ENCODE measurements around the gene PCYT1A.

Gene PCYT1A

DNA sequence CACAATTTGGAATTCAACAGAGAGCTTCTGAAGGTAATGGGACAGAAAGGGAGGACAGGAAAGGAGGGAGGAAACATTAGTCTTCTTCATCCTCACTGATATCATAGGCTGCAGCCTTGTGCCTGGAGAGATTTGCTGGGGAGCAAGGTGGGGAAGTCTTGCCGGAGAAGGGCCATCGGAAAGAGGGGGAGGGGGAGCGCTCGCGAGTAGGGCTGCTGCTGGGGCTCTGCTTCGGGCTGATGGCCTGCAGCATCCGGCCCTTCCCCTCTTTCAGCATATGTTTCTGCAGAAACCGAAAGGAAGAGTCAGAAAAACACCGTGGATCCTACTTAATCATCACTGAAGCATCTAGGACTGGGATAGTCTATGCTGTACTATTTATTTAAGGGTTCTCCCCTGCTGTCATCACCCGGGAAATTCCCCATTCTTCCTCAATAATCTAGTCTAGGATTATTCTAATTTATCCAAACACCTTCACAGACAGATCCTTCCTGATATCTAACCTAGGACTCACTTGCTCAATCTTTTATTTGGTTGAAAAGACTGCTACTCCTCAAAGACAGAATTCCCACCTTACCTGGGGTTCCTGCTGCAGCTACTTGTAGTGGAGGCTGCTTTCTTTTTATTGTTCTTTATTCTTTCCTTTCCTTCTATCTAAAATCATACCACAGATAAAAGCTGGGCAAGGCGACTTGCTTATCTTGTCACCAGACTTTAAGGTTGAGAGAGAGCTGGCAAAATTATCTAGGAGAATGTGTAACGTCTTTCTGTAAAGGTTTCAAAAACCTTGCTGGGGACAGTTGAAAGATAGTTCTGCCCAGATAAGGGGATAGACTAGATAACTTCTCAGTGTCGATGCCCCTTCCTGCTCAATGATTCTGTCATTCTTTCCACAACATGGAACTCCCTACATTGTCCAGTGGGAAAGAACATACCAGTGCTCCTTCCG lies 48.6 kb downstream of the PCYT1A start:
- H3K27ac ChIP-seq (ENCODE audit: low read length): no peak overlapping the region
- peaks cover 41% of the 10 kb centered on the region for H3K36me3 ChIP-seq (ENCODE audit: insufficient read depth, low read length)
- H3K27me3 ChIP-seq (ENCODE audit: insufficient read depth, low read length, poor library complexity): no peaks in the 10 kb centered on the region
- ATAC-seq (ENCODE audit: insufficient read depth, low read depth) (no peak), DNase-seq (no peak)
- H3K4me2 ChIP-seq (ENCODE audit: insufficient read depth, low read length): no peak overlapping the region
- H3K4me3 ChIP-seq (ENCODE audit: low read depth in 1 of 2, low read length in 2 of 2): no peak overlapping the region
- no peaks in the 10 kb centered on the region for H3K9me3 ChIP-seq (ENCODE audit: insufficient read depth, low read length, severe bottlenecking)
- H3K9ac ChIP-seq (ENCODE audit: low read depth, low read length): no peak overlapping the region
- H2AFZ ChIP-seq (ENCODE audit: low read depth, low read length): no peak overlapping the region
- H3K79me2 ChIP-seq (ENCODE audit: insufficient read depth, low read length): no peaks in the 10 kb centered on the region
- TF ChIP-seq, protein P1, sequence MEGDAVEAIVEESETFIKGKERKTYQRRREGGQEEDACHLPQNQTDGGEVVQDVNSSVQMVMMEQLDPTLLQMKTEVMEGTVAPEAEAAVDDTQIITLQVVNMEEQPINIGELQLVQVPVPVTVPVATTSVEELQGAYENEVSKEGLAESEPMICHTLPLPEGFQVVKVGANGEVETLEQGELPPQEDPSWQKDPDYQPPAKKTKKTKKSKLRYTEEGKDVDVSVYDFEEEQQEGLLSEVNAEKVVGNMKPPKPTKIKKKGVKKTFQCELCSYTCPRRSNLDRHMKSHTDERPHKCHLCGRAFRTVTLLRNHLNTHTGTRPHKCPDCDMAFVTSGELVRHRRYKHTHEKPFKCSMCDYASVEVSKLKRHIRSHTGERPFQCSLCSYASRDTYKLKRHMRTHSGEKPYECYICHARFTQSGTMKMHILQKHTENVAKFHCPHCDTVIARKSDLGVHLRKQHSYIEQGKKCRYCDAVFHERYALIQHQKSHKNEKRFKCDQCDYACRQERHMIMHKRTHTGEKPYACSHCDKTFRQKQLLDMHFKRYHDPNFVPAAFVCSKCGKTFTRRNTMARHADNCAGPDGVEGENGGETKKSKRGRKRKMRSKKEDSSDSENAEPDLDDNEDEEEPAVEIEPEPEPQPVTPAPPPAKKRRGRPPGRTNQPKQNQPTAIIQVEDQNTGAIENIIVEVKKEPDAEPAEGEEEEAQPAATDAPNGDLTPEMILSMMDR (IDR thresholded peaks at IDR 0.05; ENCODE audit: borderline replicate concordance, extremely low read depth, low read length, poor library complexity, severe bottlenecking): no peak
- no peak for TF ChIP-seq EZH2 (IDR thresholded peaks at IDR 0.05; ENCODE audit: borderline replicate concordance, low read depth, low read length, severe bottlenecking)
- H3K4me1 ChIP-seq (ENCODE audit: insufficient read depth, low read length): peaks cover 15% of the 10 kb centered on the region
- H4K20me1 ChIP-seq (ENCODE audit: insufficient read depth, low read length): no peaks in the 10 kb centered on the region

DNA sequence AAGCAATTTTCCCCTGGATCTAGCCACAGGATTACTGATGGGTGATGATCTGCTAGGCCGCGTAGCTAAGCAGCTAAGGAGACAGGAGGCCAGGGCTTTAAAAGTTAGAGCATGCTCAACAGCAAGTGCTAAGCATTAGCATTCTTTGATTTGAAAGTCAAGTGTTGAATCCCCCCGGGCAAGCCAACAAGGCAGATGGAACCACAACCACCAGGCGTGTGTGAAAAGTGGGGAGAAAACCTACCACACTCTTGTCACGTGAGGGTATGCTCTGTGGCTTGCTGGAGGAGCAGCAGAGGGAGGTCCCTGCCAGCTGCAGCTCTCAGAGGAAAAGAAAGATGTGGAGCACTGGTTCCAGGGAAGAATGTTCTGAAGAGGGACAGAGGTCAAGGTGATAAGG lies 50.3 kb downstream of the PCYT1A start:
- Histone ChIP-seq H3K27me3 (ENCODE audit: insufficient read depth, low read length, poor library complexity) (no peaks in the 10 kb centered on the region), H3K4me3 (ENCODE audit: low read depth in 1 of 2, low read length in 2 of 2) (no peak overlapping the region), H4K20me1 (ENCODE audit: insufficient read depth, low read length) (no peaks in the 10 kb centered on the region), H3K79me2 (ENCODE audit: insufficient read depth, low read length) (no peaks in the 10 kb centered on the region), H3K4me2 (ENCODE audit: insufficient read depth, low read length) (no peak overlapping the region), H3K36me3 (ENCODE audit: insufficient read depth, low read length) (peaks cover 35% of the 10 kb centered on the region), H2AFZ (ENCODE audit: low read depth, low read length) (no peak overlapping the region), H3K9ac (ENCODE audit: low read depth, low read length) (no peak overlapping the region), H3K27ac (ENCODE audit: low read length) (peak overlapping the region; percentile 11; the same call in 1 of the 2 replicates), H3K9me3 (ENCODE audit: insufficient read depth, low read length, severe bottlenecking) (no peaks in the 10 kb centered on the region), H3K4me1 (ENCODE audit: insufficient read depth, low read length) (peaks cover 15% of the 10 kb centered on the region)
- ATAC-seq (ENCODE audit: insufficient read depth, low read depth) (peak; percentile 99), DNase-seq (peak; percentile 79)
- TF ChIP-seq, protein P1 (IDR thresholded peaks at IDR 0.05; ENCODE audit: borderline replicate concordance, extremely low read depth, low read length, poor library complexity, severe bottlenecking): no peak
- TF ChIP-seq EZH2 (IDR thresholded peaks at IDR 0.05; ENCODE audit: borderline replicate concordance, low read depth, low read length, severe bottlenecking): no peak

DNA sequence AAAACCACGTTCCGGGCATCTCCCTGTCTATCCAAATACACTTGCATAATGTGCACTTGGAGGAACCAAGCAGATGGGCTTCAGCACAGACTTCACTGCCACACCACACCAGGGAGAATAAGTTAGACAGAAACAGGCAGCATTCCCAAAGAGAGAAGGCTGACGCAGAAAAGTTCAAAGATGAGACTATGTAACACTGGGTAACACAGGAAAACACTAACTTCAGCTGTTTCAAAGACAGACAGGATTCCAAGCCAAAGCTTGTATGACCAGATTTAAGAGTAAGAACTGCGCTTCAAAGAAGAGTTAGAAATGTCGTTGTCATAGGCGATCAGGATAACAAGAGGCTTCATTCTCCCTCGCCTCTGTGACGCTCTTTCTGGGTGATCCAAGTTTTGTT lies 51.3 kb downstream of the PCYT1A start:
- Histone ChIP-seq H3K27ac (ENCODE audit: low read length) (no peak overlapping the region), H2AFZ (ENCODE audit: low read depth, low read length) (no peak overlapping the region), H4K20me1 (ENCODE audit: insufficient read depth, low read length) (no peaks in the 10 kb centered on the region), H3K4me1 (ENCODE audit: insufficient read depth, low read length) (peaks cover 15% of the 10 kb centered on the region), H3K4me2 (ENCODE audit: insufficient read depth, low read length) (no peak overlapping the region), H3K4me3 (ENCODE audit: low read depth in 1 of 2, low read length in 2 of 2) (no peak overlapping the region), H3K36me3 (ENCODE audit: insufficient read depth, low read length) (peaks cover 25% of the 10 kb centered on the region; the same call in 1 of the 2 replicates), H3K9ac (ENCODE audit: low read depth, low read length) (no peak overlapping the region), H3K9me3 (ENCODE audit: insufficient read depth, low read length, severe bottlenecking) (no peaks in the 10 kb centered on the region), H3K27me3 (ENCODE audit: insufficient read depth, low read length, poor library complexity) (no peaks in the 10 kb centered on the region), H3K79me2 (ENCODE audit: insufficient read depth, low read length) (no peaks in the 10 kb centered on the region)
- ATAC-seq (ENCODE audit: insufficient read depth, low read depth): no peak
- no peak for DNase-seq
- TF ChIP-seq, protein P1 (IDR thresholded peaks at IDR 0.05; ENCODE audit: borderline replicate concordance, extremely low read depth, low read length, poor library complexity, severe bottlenecking): no peak
- no peak for TF ChIP-seq EZH2 (IDR thresholded peaks at IDR 0.05; ENCODE audit: borderline replicate concordance, low read depth, low read length, severe bottlenecking)

Data from DND-41 (cell line).